ENCODE results near the gene ZNF581. TPM values are rescaled to one million over a fixed set of nuclear protein-coding genes. Genes with fewer than 3 reads are reported as not detected.
A peak's percentile ranks its signal among the peaks of the same experiment; 100 is the strongest.

Gene ZNF581
- polyA plus RNA-seq, 1 donor from 2014 or later, result 15.3 TPM

DNA sequence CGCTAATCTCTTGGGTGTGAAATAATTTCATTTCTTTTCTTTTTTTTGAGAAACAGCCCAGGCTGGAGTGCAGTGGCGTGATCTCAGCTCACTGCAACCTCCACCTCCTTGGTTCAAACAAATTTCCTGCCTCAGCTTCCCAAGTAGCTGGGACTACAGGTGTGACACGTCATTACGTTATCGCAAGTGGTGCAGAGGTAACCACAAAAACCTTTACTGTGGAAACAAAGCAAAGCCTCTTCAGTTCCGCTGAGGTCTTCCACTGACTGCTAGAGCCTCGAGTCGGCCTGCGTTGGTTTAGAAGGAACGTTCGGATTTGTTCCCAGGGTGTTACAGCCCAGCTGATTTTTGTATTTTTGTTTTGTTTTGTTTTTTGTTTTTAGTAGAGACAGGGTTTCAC, 17.1 kb upstream of the ZNF581 start:
- TF ChIP-seq, protein P1, sequence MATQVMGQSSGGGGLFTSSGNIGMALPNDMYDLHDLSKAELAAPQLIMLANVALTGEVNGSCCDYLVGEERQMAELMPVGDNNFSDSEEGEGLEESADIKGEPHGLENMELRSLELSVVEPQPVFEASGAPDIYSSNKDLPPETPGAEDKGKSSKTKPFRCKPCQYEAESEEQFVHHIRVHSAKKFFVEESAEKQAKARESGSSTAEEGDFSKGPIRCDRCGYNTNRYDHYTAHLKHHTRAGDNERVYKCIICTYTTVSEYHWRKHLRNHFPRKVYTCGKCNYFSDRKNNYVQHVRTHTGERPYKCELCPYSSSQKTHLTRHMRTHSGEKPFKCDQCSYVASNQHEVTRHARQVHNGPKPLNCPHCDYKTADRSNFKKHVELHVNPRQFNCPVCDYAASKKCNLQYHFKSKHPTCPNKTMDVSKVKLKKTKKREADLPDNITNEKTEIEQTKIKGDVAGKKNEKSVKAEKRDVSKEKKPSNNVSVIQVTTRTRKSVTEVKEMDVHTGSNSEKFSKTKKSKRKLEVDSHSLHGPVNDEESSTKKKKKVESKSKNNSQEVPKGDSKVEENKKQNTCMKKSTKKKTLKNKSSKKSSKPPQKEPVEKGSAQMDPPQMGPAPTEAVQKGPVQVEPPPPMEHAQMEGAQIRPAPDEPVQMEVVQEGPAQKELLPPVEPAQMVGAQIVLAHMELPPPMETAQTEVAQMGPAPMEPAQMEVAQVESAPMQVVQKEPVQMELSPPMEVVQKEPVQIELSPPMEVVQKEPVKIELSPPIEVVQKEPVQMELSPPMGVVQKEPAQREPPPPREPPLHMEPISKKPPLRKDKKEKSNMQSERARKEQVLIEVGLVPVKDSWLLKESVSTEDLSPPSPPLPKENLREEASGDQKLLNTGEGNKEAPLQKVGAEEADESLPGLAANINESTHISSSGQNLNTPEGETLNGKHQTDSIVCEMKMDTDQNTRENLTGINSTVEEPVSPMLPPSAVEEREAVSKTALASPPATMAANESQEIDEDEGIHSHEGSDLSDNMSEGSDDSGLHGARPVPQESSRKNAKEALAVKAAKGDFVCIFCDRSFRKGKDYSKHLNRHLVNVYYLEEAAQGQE (IDR thresholded peaks at IDR 0.05; ENCODE audit: borderline replicate concordance), result no peak
- TF ChIP-seq RAD21 (conservative IDR thresholded peaks at IDR 0.05) (no peak), TAF1 (IDR thresholded peaks at IDR 0.05; ENCODE audit: low read depth) (no peak), SMC3 (conservative IDR thresholded peaks at IDR 0.05; ENCODE audit: poor library complexity) (no peak), MXI1 (conservative IDR thresholded peaks at IDR 0.05; ENCODE audit: poor library complexity, severe bottlenecking) (no peak), POLR2AphosphoS5 (IDR thresholded peaks at IDR 0.05) (no peak), EP300 (conservative IDR thresholded peaks at IDR 0.05; ENCODE audit: poor library complexity, severe bottlenecking) (no peak), EZH2 (IDR thresholded peaks at IDR 0.05; ENCODE audit: borderline replicate concordance, insufficient read depth, low read length, poor library complexity, severe bottlenecking) (no peak)
- TF ChIP-seq, protein P2, sequence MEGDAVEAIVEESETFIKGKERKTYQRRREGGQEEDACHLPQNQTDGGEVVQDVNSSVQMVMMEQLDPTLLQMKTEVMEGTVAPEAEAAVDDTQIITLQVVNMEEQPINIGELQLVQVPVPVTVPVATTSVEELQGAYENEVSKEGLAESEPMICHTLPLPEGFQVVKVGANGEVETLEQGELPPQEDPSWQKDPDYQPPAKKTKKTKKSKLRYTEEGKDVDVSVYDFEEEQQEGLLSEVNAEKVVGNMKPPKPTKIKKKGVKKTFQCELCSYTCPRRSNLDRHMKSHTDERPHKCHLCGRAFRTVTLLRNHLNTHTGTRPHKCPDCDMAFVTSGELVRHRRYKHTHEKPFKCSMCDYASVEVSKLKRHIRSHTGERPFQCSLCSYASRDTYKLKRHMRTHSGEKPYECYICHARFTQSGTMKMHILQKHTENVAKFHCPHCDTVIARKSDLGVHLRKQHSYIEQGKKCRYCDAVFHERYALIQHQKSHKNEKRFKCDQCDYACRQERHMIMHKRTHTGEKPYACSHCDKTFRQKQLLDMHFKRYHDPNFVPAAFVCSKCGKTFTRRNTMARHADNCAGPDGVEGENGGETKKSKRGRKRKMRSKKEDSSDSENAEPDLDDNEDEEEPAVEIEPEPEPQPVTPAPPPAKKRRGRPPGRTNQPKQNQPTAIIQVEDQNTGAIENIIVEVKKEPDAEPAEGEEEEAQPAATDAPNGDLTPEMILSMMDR (IDR thresholded peaks at IDR 0.05; ENCODE audit: poor library complexity, severe bottlenecking), result no peak
- Histone ChIP-seq H3K9ac (ENCODE audit: low read length) (no peak overlapping the region), H2AFZ (ENCODE audit: low read depth, low read length) (no peak overlapping the region), H4K20me1 (ENCODE audit: insufficient read depth) (no peaks in the 10 kb centered on the region), H3K27ac (ENCODE audit: low read length) (no peak overlapping the region), H3K27me3 (ENCODE audit: insufficient read depth, low read depth, low read length) (no peaks in the 10 kb centered on the region), H3K9me3 (ENCODE audit: low read length) (no peaks in the 10 kb centered on the region), H3K4me3 (ENCODE audit: low read length) (no peak overlapping the region), H3F3A (ENCODE audit: insufficient read depth, low read length, poor library complexity, severe bottlenecking) (no peaks in the 10 kb centered on the region), H3K4me2 (ENCODE audit: low read length) (no peak overlapping the region), H3K36me3 (ENCODE audit: insufficient read depth, low read length) (no peaks in the 10 kb centered on the region), H3K79me2 (replicated peaks; ENCODE audit: insufficient read depth, low read length) (peaks cover 8% of the 10 kb centered on the region), H3K9me2 (ENCODE audit: insufficient read depth, low read length) (no peaks in the 10 kb centered on the region)

DNA sequence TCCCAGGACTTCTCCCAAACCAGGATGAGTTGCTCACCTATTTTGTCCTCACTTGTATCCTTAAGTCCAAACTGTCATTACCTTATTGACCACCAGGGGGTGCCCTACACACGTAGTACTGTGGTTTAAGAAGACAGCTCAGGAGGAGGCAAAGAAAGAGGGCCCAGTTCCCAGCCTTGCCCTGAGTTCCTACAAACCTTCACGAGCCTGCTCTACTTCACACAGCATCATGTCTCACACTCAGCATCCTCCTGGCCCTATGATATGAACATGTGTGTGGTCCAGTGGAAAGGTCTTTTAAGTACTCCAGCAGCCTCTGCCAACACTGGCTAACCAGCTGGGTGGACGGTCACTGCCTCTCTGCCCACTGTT, 11.0 kb upstream of the ZNF581 start:
- H3F3A ChIP-seq (ENCODE audit: insufficient read depth, low read length, poor library complexity, severe bottlenecking), result no peaks in the 10 kb centered on the region
- H3K9ac ChIP-seq (ENCODE audit: low read length), result no peak overlapping the region
- no peaks in the 10 kb centered on the region for H3K27me3 ChIP-seq (ENCODE audit: insufficient read depth, low read depth, low read length)
- no peak overlapping the region for H2AFZ ChIP-seq (ENCODE audit: low read depth, low read length)
- peaks cover 17% of the 10 kb centered on the region for H3K79me2 ChIP-seq (replicated peaks; ENCODE audit: insufficient read depth, low read length)
- peak overlapping the region; percentile 30 for H3K27ac ChIP-seq (ENCODE audit: low read length)
- H3K9me3 ChIP-seq (ENCODE audit: low read length), result no peaks in the 10 kb centered on the region
- H3K4me3 ChIP-seq (ENCODE audit: low read length), result no peak overlapping the region
- H4K20me1 ChIP-seq (ENCODE audit: insufficient read depth), result no peaks in the 10 kb centered on the region
- no peak overlapping the region for H3K4me2 ChIP-seq (ENCODE audit: low read length)
- no peaks in the 10 kb centered on the region for H3K9me2 ChIP-seq (ENCODE audit: insufficient read depth, low read length)
- no peaks in the 10 kb centered on the region for H3K36me3 ChIP-seq (ENCODE audit: insufficient read depth, low read length)
- TF ChIP-seq, protein P2 (IDR thresholded peaks at IDR 0.05; ENCODE audit: poor library complexity, severe bottlenecking), result peak; percentile 82
- TF ChIP-seq, protein P1 (IDR thresholded peaks at IDR 0.05; ENCODE audit: borderline replicate concordance), result no peak
- TF ChIP-seq TAF1 (IDR thresholded peaks at IDR 0.05; ENCODE audit: low read depth) (no peak), EP300 (conservative IDR thresholded peaks at IDR 0.05; ENCODE audit: poor library complexity, severe bottlenecking) (no peak), EZH2 (IDR thresholded peaks at IDR 0.05; ENCODE audit: borderline replicate concordance, insufficient read depth, low read length, poor library complexity, severe bottlenecking) (no peak), POLR2AphosphoS5 (IDR thresholded peaks at IDR 0.05) (no peak), MXI1 (conservative IDR thresholded peaks at IDR 0.05; ENCODE audit: poor library complexity, severe bottlenecking) (no peak), SMC3 (conservative IDR thresholded peaks at IDR 0.05; ENCODE audit: poor library complexity) (peak; percentile 68), RAD21 (conservative IDR thresholded peaks at IDR 0.05) (peak; percentile 70)
